HepG2 (cell line): Measurements from ENCODE around the gene SLC8A2.

Experiments
- CHD2 ChIP-seq: IDR thresholded peaks from 2 replicates; pipeline ENCODE4 v1.6.1; 2011; ENCODE audit warnings: low read depth, low read length, improper control_type of control experiment
- CTCF ChIP-seq: sonication (generic); formaldehyde crosslinking; IDR thresholded peaks from 2 replicates; pipeline ENCODE4 v1.5.0; 2020; ENCODE audit warnings: mild to moderate bottlenecking, missing genetic modification reagents, moderate library complexity
- EHMT2 ChIP-seq: fragments of 200-600 bp; sonication (generic); IDR thresholded peaks from 2 replicates; pipeline ENCODE4 v1.7.0; 2017; ENCODE audit warnings: antibody characterized with exemption, low read depth, low read length, borderline replicate concordance
- NCOA2 ChIP-seq: sonication (generic); formaldehyde crosslinking; IDR thresholded peaks from 2 replicates; pipeline ENCODE4 v1.8.0; 2022; ENCODE audit warnings: inconsistent platforms
- NFRKB ChIP-seq: fragments of 450-650 bp; IDR thresholded peaks from 2 replicates; pipeline ENCODE4 v1.6.1; 2017
- PBX3 ChIP-seq: sonication (generic); formaldehyde crosslinking; IDR thresholded peaks from 2 replicates; pipeline ENCODE4 v1.8.1; 2023; ENCODE audit warnings: missing genetic modification reagents, inconsistent platforms, borderline replicate concordance
- PCBP2 ChIP-seq: fragments of 200-400 bp; formaldehyde crosslinking; optimal IDR thresholded peaks from 2 replicates; pipeline ENCODE3; 2018; ENCODE audit warnings: low read length, low read depth; ENCODE audit not compliant: poor library complexity, severe bottlenecking
- POLR2A ChIP-seq, 2 experiments: IDR thresholded peaks; 2 replicates each; pipeline ENCODE4 v1.6.1; 2011; ENCODE audit warnings: low read depth in 2 of 2, low read length in 2 of 2, mild to moderate bottlenecking in 1 of 2, moderate library complexity in 1 of 2; ENCODE audit not compliant: insufficient read depth in 1 of 2
- POLR2AphosphoS5 ChIP-seq: IDR thresholded peaks from 2 replicates; pipeline ENCODE4 v1.6.1; 2012; ENCODE audit warnings: low read depth, low read length
- RXRA ChIP-seq: sonication (generic); formaldehyde crosslinking; IDR thresholded peaks from 2 replicates; pipeline ENCODE4 v1.5.1; 2020; ENCODE audit warnings: missing genetic modification reagents
- SP1 ChIP-seq, 2 experiments: fragments of 450-650 bp in 1 of 2; sonication (generic) in 1 of 2; formaldehyde crosslinking in 1 of 2; IDR thresholded peaks; 2 replicates each; pipeline versions ENCODE4 v1.4.0 to v1.6.1; 2016 to 2020; ENCODE audit warnings: missing genetic modification reagents in 1 of 2
- ZNF431 ChIP-seq: sonication (generic); formaldehyde crosslinking; IDR thresholded peaks from 2 replicates; pipeline ENCODE4 v1.9.0; 2022; ENCODE audit warnings: missing genetic modification reagents, low read depth, mild to moderate bottlenecking, borderline replicate concordance
- ZNF616 ChIP-seq: sonication (generic); formaldehyde crosslinking; IDR thresholded peaks from 2 replicates; pipeline ENCODE4 v1.5.0; 2020; ENCODE audit warnings: low read depth, mild to moderate bottlenecking, missing genetic modification reagents

- TF ChIP-seq POLR2AphosphoS5 (no peak), ZNF431 (CRISPR knock-in tag) (no peak), NCOA2 (CRISPR knock-in tag) (no peak), RXRA (CRISPR knock-in tag) (no peak), CHD2 (no peak), PCBP2 (no peak), SP1 (IDR thresholded peaks at IDR 0.05) (no peak), SP1 (CRISPR knock-in tag; IDR thresholded peaks at IDR 0.05) (no peak), ZNF616 (CRISPR knock-in tag) (no peak), NFRKB (no peak), CTCF (CRISPR knock-in tag) (no peak), PBX3 (no peak), EHMT2 (no peak), POLR2A (IDR thresholded peaks at IDR 0.05; ENCODE audit: insufficient read depth in 1 of 2, low read depth in 2 of 2, low read length in 2 of 2) (no peak)
Observed at GRCh38 chr19:47389150-47389556, 82.5 kb downstream of the SLC8A2 start.
